A673 (cell line): Measurements from ENCODE around the gene DHRS7. TPM values are rescaled to one million over a fixed set of nuclear protein-coding genes. Genes with fewer than 3 reads are reported as not detected.

ENCODE experiments used
- BruUV-seq: library from RNA; stranded (reverse); fragments of 400-500 nt; replicated peaks from 2 replicates; lab custom pipeline; 2021; lab: Mats Ljungman, UMichigan
- CTCF ChIA-PET: fragments of 300-600 bp; sonication (Branson Sonifier 250); formaldehyde crosslinking; loops from one replicate; lab custom pipeline; 2022; ENCODE audit warnings: antibody characterized with exemption; lab: Charles Lee
- POLR2A ChIA-PET: fragments of 300-600 bp; sonication (Branson Sonifier 250); formaldehyde crosslinking; loops from one replicate; lab custom pipeline; 2022; ENCODE audit warnings: antibody characterized with exemption; ENCODE audit not compliant: low non-redundant PET; lab: Charles Lee
- DNase-seq: peaks from one replicate; pipeline ENCODE4 v3.0.0-alpha.2; 2015; ENCODE audit warnings: low spot score
- H3K27ac ChIP-seq: fragments of 200-600 bp; sonication (generic); 2 replicates; pipeline ENCODE4 v1.5.1; 2016; ENCODE audit warnings: mixed run types, low read depth, mild to moderate bottlenecking, mixed read lengths, antibody characterized with exemption, low read length; ENCODE audit not compliant: poor library complexity, severe bottlenecking
- H3K27me3 ChIP-seq: fragments of 200-600 bp; sonication (generic); replicated peaks from 2 replicates; pipeline ENCODE4 v1.6.1; 2017; ENCODE audit warnings: mixed run types, low read depth, mild to moderate bottlenecking, mixed read lengths, antibody characterized with exemption, low read length; ENCODE audit not compliant: insufficient read depth, poor library complexity
- H3K36me3 ChIP-seq: fragments of 200-600 bp; sonication (generic); 2 replicates; pipeline ENCODE4 v1.6.1; 2016; ENCODE audit warnings: mixed run types, mild to moderate bottlenecking, mixed read lengths, antibody characterized with exemption, low read length; ENCODE audit not compliant: insufficient read depth, poor library complexity, severe bottlenecking
- H3K4me1 ChIP-seq: fragments of 200-600 bp; sonication (generic); 2 replicates; pipeline ENCODE4 v1.6.1; 2017; ENCODE audit warnings: mixed run types, mild to moderate bottlenecking, mixed read lengths, antibody characterized with exemption, low read length; ENCODE audit not compliant: insufficient read depth, poor library complexity, severe bottlenecking
- H3K4me3 ChIP-seq: fragments of 200-600 bp; sonication (generic); 2 replicates; pipeline ENCODE4 v1.5.1; 2016; ENCODE audit warnings: low read depth, mixed run types, mild to moderate bottlenecking, mixed read lengths, low read length; ENCODE audit not compliant: poor library complexity, severe bottlenecking
- H3K9me3 ChIP-seq: fragments of 200-600 bp; sonication (generic); 2 replicates; pipeline ENCODE4 v1.6.1; 2016; ENCODE audit warnings: mixed run types, low read depth, mild to moderate bottlenecking, mixed read lengths, antibody characterized with exemption, low read length; ENCODE audit not compliant: poor library complexity, severe bottlenecking
- CTCF ChIP-seq: fragments of 300-800, 200-600 bp; sonication (generic); conservative IDR thresholded peaks from 2 replicates; pipeline ENCODE4 v1.5.1; 2017; ENCODE audit warnings: low read depth, mild to moderate bottlenecking, antibody characterized with exemption, low read length, moderate library complexity, mixed read lengths
- EZH2 ChIP-seq: fragments of 200-600 bp; sonication (generic); IDR thresholded peaks from 2 replicates; pipeline ENCODE4 v1.6.1; 2017; ENCODE audit warnings: borderline replicate concordance, low read depth, mild to moderate bottlenecking, mixed read lengths, antibody characterized with exemption, low read length; ENCODE audit not compliant: poor library complexity, severe bottlenecking
- intact Hi-C: fragments of 100-400 bp; cut with micrococcal nuclease; formaldehyde crosslinking; loops from one replicate; pipeline ENCODE4 v1.10.0; 2022; ENCODE audit not compliant: unreplicated experiment
- total RNA-seq: library from RNA; stranded (reverse); gene quantifications from 2 replicates; pipeline ENCODE4 v1.2.3, GENCODE V29; 2021

The DHRS7 gene
- total RNA-seq, 1 experiment from 2014 or later: 17.9 TPM

- no peak overlapping the region for H3K4me3 ChIP-seq
- TF ChIP-seq CTCF (no peak), EZH2 (no peak)
- H3K9me3 ChIP-seq: no peaks in the 10 kb centered on the region
- POLR2A ChIA-PET: no interaction called here
- CTCF ChIA-PET: no interaction called here
- intact Hi-C loops: no loop called here
- DNase-seq: no peak
- H3K4me1 ChIP-seq: no peaks in the 10 kb centered on the region
- BruUV-seq: no TSS peak
- no peak overlapping the region for H3K27ac ChIP-seq
- H3K27me3 ChIP-seq: no peaks in the 10 kb centered on the region
- no peaks in the 10 kb centered on the region for H3K36me3 ChIP-seq
Measured at GRCh38 chr14:60212503-60213371, 47.5 kb upstream of the DHRS7 start.

- no peaks in the 10 kb centered on the region for H3K36me3 ChIP-seq
- no peak for DNase-seq
- no peak overlapping the region for H3K4me3 ChIP-seq
- H3K9me3 ChIP-seq: no peaks in the 10 kb centered on the region
- H3K27me3 ChIP-seq: no peaks in the 10 kb centered on the region
- no peak for TF ChIP-seq EZH2
- no peak for TF ChIP-seq CTCF
- BruUV-seq: no TSS peak
- no peak overlapping the region for H3K27ac ChIP-seq
- POLR2A ChIA-PET: no interaction called here
- intact Hi-C loops: no loop called here
- CTCF ChIA-PET: no interaction called here
- no peaks in the 10 kb centered on the region for H3K4me1 ChIP-seq
Measured at GRCh38 chr14:60211153-60211552, 46.0 kb upstream of the DHRS7 start.

GRCh38 chr14:60210703-60211102 is 45.5 kb upstream of the DHRS7 start:
- CTCF ChIA-PET: no interaction called here
- H3K27ac ChIP-seq: no peak overlapping the region
- TF ChIP-seq EZH2 (no peak), CTCF (no peak)
- intact Hi-C loops: no loop called here
- no peak overlapping the region for H3K4me3 ChIP-seq
- H3K36me3 ChIP-seq: no peaks in the 10 kb centered on the region
- H3K9me3 ChIP-seq: no peaks in the 10 kb centered on the region
- H3K27me3 ChIP-seq: no peaks in the 10 kb centered on the region
- DNase-seq: no peak
- POLR2A ChIA-PET: no interaction called here
- no TSS peak for BruUV-seq
- H3K4me1 ChIP-seq: no peaks in the 10 kb centered on the region
